ENCODE results near the gene FAF1. TPM values are rescaled to one million over a fixed set of nuclear protein-coding genes. Genes with fewer than 3 reads are reported as not detected.

The FAF1 gene
- total and polyA plus RNA-seq, 2 of the 8 experiments (the other 6 are each of a cell fraction or from before 2014, with no cell fraction given), result 10.8 to 65.9 TPM

- no peaks in the 10 kb centered on the region for H3K9me3 ChIP-seq (ENCODE audit: insufficient read depth in 2 of 2, low read depth in 1 of 2, low read length in 1 of 2)
- peaks cover 8 to 26% of the 10 kb centered on the region in 2 experiments for H4K20me1 ChIP-seq (replicated peaks in 1 of 2; ENCODE audit: control insufficient read depth in 1 of 2, insufficient read depth in 2 of 2, low read length in 2 of 2)
- H3K79me2 ChIP-seq (ENCODE audit: control insufficient read depth in 1 of 2, insufficient read depth in 2 of 2, low read length in 2 of 2), result no peaks in the 10 kb centered on the region
- H3K23me2 ChIP-seq (ENCODE audit: low read depth, low read length), result peaks cover 5% of the 10 kb centered on the region; the same call in 1 of the 2 replicates
- no peak overlapping the region for H4K8ac ChIP-seq (ENCODE audit: extremely low read depth, insufficient read depth, low read length)
- H2AK5ac ChIP-seq (ENCODE audit: low read depth, low read length), result no peak overlapping the region
- no peak overlapping the region for H2BK12ac ChIP-seq (ENCODE audit: low read depth, low read length)
- H3K18ac ChIP-seq (ENCODE audit: extremely low read depth, low read length), result no peak overlapping the region
- no peaks in the 10 kb centered on the region for H3K79me1 ChIP-seq (ENCODE audit: low read depth, low read length)
- no peak overlapping the region for H2BK15ac ChIP-seq (ENCODE audit: low read length)
- H2BK20ac ChIP-seq (ENCODE audit: low read length), result no peak overlapping the region
- peaks cover 5 to 20% (median 7%) of the 10 kb centered on the region in 4 experiments for H3K4me1 ChIP-seq (replicated peaks in 1 of 4; ENCODE audit: control insufficient read depth in 3 of 4, insufficient read depth in 4 of 4, low read length in 3 of 4)
- H3K27me3 ChIP-seq (replicated peaks in 1 of 4; ENCODE audit: control insufficient read depth in 3 of 4, extremely low read depth in 1 of 4, insufficient read depth in 3 of 4, low read length in 3 of 4), result peaks cover 69 to 90% (median 79%) of the 10 kb centered on the region in 4 experiments
- POLR2A ChIA-PET (ENCODE audit: partially characterized antibody), result no interaction called here
- DNase-seq (ENCODE audit: low read depth in 1 of 2, low spot score in 2 of 2) (no peak), FAIRE-seq (no peak)
- H3K9ac ChIP-seq (replicated peaks in 1 of 4; ENCODE audit: extremely low read depth in 1 of 4, low read depth in 3 of 4, low read length in 3 of 4), result no peak overlapping the region
- H4K5ac ChIP-seq (ENCODE audit: insufficient read length, low read depth, low read length), result no peak overlapping the region
- 27% methylated on average over 5 of the region's 5 CpGs; no CpG with 5 or more reads in 1 of the 2 experiments for WGBS, 2 experiments (ENCODE audit: extremely low coverage in 1 of 2, insufficient coverage in 1 of 2, insufficient read length in 1 of 2, insufficient replicate concordance in 2 of 2, low coverage in 1 of 2, low lambda C conversion rate in 2 of 2, missing lambda C conversion rate in 1 of 2)
- no peak overlapping the region for H3K14ac ChIP-seq (ENCODE audit: insufficient read length)
- H3K4me3 ChIP-seq (ENCODE audit: extremely low read depth in 1 of 4, insufficient read depth in 2 of 4, low read depth in 3 of 4, low read length in 4 of 4), result peak overlapping the region; percentile 23 to 55 (median 26); a peak in 6 of 8 replicates
- H2AFZ ChIP-seq (ENCODE audit: low read length), result no peak overlapping the region
- no peak overlapping the region for H3K4ac ChIP-seq (replicated peaks; ENCODE audit: insufficient read length, low read depth, low read length)
- no peak overlapping the region for H3K56ac ChIP-seq (replicated peaks; ENCODE audit: insufficient read length, low read depth, low read length)
- H3K27ac ChIP-seq (ENCODE audit: low read depth, low read length), result no peak overlapping the region
- peak overlapping the region; percentile 67 to 84 for H3K4me2 ChIP-seq (ENCODE audit: insufficient read depth in 1 of 2, low read depth in 2 of 2, low read length in 2 of 2)
- no peak overlapping the region for H4K91ac ChIP-seq (replicated peaks; ENCODE audit: insufficient read length, low read length)
- H2BK120ac ChIP-seq (replicated peaks; ENCODE audit: low read depth, low read length), result no peak overlapping the region
- CTCF ChIA-PET (ENCODE audit: partially characterized antibody), result interaction anchor here (1.0 to 2.6 kb wide), 9 partner anchors 9 to 274 kb away, joined by 3 to 13 read pairs (median 4); no protein-coding TSS in a partner anchor
- H3K36me3 ChIP-seq (ENCODE audit: control insufficient read depth in 2 of 4, insufficient read depth in 4 of 4, low read length in 3 of 4), result no peaks in the 10 kb centered on the region
- no peak overlapping the region for H2BK5ac ChIP-seq (ENCODE audit: low read depth, low read length)
- no peak overlapping the region for H3K23ac ChIP-seq (ENCODE audit: insufficient read length)
- TF ChIP-seq RBBP5 (IDR thresholded peaks at IDR 0.05; ENCODE audit: borderline replicate concordance, low read depth, low read length) (no peak), CTBP2 (IDR thresholded peaks at IDR 0.05; ENCODE audit: borderline replicate concordance, insufficient read depth, insufficient read length, low read length) (no peak), CTCF (IDR thresholded peaks at IDR 0.05; ENCODE audit: control extremely low read depth in 1 of 3, insufficient read depth in 1 of 3, low read depth in 1 of 3, low read length in 3 of 3) (no peak), POLR2A (IDR thresholded peaks at IDR 0.05; ENCODE audit: control extremely low read depth in 1 of 2, low read depth in 2 of 2, low read length in 2 of 2) (no peak), TBP (IDR thresholded peaks at IDR 0.05; ENCODE audit: low read depth, low read length) (no peak), SRF (IDR thresholded peaks at IDR 0.05; ENCODE audit: low read depth, low read length) (no peak), KDM1A (IDR thresholded peaks at IDR 0.05; ENCODE audit: borderline replicate concordance, low read length) (no peak), RXRA (IDR thresholded peaks at IDR 0.05; ENCODE audit: insufficient read depth, low read depth, low read length) (no peak), TAF1 (IDR thresholded peaks at IDR 0.05; ENCODE audit: low read depth, low read length) (no peak)
- TF ChIP-seq, protein P1, sequence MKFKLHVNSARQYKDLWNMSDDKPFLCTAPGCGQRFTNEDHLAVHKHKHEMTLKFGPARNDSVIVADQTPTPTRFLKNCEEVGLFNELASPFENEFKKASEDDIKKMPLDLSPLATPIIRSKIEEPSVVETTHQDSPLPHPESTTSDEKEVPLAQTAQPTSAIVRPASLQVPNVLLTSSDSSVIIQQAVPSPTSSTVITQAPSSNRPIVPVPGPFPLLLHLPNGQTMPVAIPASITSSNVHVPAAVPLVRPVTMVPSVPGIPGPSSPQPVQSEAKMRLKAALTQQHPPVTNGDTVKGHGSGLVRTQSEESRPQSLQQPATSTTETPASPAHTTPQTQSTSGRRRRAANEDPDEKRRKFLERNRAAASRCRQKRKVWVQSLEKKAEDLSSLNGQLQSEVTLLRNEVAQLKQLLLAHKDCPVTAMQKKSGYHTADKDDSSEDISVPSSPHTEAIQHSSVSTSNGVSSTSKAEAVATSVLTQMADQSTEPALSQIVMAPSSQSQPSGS (IDR thresholded peaks at IDR 0.05; ENCODE audit: low read length), result no peak
These were observed 530.1 kb downstream of the FAF1 start for GRCh38 chr1:50430010-50430405.

Measured in H1 (cell line).